H9 (cell line): ENCODE results near the gene PRUNE1. TPM values are rescaled to one million over a fixed set of nuclear protein-coding genes. Genes with fewer than 3 reads are reported as not detected.

ENCODE experiments used
- DNase-seq: peaks from one replicate; pipeline ENCODE4 v3.0.0-alpha.2; 2017
- H2AFZ ChIP-seq: one replicate; pipeline ENCODE4 v1.6.1; 2013; ENCODE audit warnings: mild to moderate bottlenecking, low read length, control low read depth, moderate library complexity
- H2AK5ac ChIP-seq: 2 replicates; pipeline ENCODE4 v1.6.1; 2013; ENCODE audit warnings: low read length, control low read depth, mixed read lengths; ENCODE audit not compliant: insufficient read length
- H2BK120ac ChIP-seq: one replicate; pipeline ENCODE4 v1.6.1; 2013; ENCODE audit warnings: low read depth, mild to moderate bottlenecking, low read length, control low read depth, inconsistent platforms; ENCODE audit not compliant: poor library complexity, severe bottlenecking
- H2BK12ac ChIP-seq: 2 replicates; pipeline ENCODE4 v1.6.1; 2013; ENCODE audit warnings: low read length, control low read depth, mixed read lengths, low read depth; ENCODE audit not compliant: insufficient read length
- H2BK15ac ChIP-seq: 2 replicates; pipeline ENCODE4 v1.6.1; 2013; ENCODE audit warnings: low read depth, low read length, control low read depth
- H2BK20ac ChIP-seq: one replicate; pipeline ENCODE4 v1.6.1; 2013; ENCODE audit warnings: low read depth, mild to moderate bottlenecking, low read length, control low read depth, inconsistent platforms; ENCODE audit not compliant: poor library complexity, severe bottlenecking
- H2BK5ac ChIP-seq: 2 replicates; pipeline ENCODE4 v1.6.1; 2013; ENCODE audit warnings: low read length, control low read depth, mixed read lengths; ENCODE audit not compliant: insufficient read length
- H3K14ac ChIP-seq: 2 replicates; pipeline ENCODE4 v1.6.1; 2013; ENCODE audit warnings: low read length, control low read depth; ENCODE audit not compliant: insufficient read depth
- H3K18ac ChIP-seq: 2 replicates; pipeline ENCODE4 v1.6.1; 2013; ENCODE audit warnings: low read depth, mild to moderate bottlenecking, mixed read lengths, low read length, control low read depth; ENCODE audit not compliant: insufficient read length
- H3K23ac ChIP-seq: 2 replicates; pipeline ENCODE4 v1.6.1; 2013; ENCODE audit warnings: low read length, control low read depth, mixed read lengths, low read depth; ENCODE audit not compliant: insufficient read length
- H3K23me2 ChIP-seq: 2 replicates; pipeline ENCODE4 v1.6.1; 2013; ENCODE audit warnings: low read depth, mild to moderate bottlenecking, mixed read lengths, low read length, control low read depth; ENCODE audit not compliant: insufficient read length, poor library complexity, severe bottlenecking
- H3K27ac ChIP-seq: 2 replicates; pipeline ENCODE4 v1.5.1; 2013; ENCODE audit warnings: low read length, control low read depth, mixed read lengths, low read depth; ENCODE audit not compliant: insufficient read length
- H3K27me3 ChIP-seq: 2 replicates; pipeline ENCODE4 v1.6.1; 2013; ENCODE audit warnings: low read length, control low read depth, inconsistent platforms; ENCODE audit not compliant: insufficient read depth
- H3K4ac ChIP-seq: 2 replicates; pipeline ENCODE4 v1.6.1; 2013; ENCODE audit warnings: low read depth, mild to moderate bottlenecking, control low read depth, inconsistent platforms, low read length, moderate library complexity
- H3K4me1 ChIP-seq: 2 replicates; pipeline ENCODE4 v1.6.1; 2013; ENCODE audit warnings: low read length, control low read depth, inconsistent platforms; ENCODE audit not compliant: insufficient read depth
- H3K4me2 ChIP-seq: 2 replicates; pipeline ENCODE4 v1.6.1; 2013; ENCODE audit warnings: low read length, control low read depth, mixed read lengths; ENCODE audit not compliant: insufficient read length, insufficient read depth
- H3K56ac ChIP-seq: 2 replicates; pipeline ENCODE4 v1.6.1; 2013; ENCODE audit warnings: low read depth, mild to moderate bottlenecking, mixed read lengths, low read length, control low read depth; ENCODE audit not compliant: insufficient read length
- H3K79me1 ChIP-seq: 2 replicates; pipeline ENCODE4 v1.6.1; 2013; ENCODE audit warnings: low read depth, mild to moderate bottlenecking, moderate library complexity, low read length, control low read depth, inconsistent platforms; ENCODE audit not compliant: insufficient read depth, poor library complexity, severe bottlenecking
- H3K79me2 ChIP-seq: 2 replicates; pipeline ENCODE4 v1.6.1; 2013; ENCODE audit warnings: low read length, control low read depth, inconsistent platforms; ENCODE audit not compliant: insufficient read depth
- H3K9ac ChIP-seq: 2 replicates; pipeline ENCODE4 v1.6.1; 2013; ENCODE audit warnings: low read length, control low read depth, mixed read lengths; ENCODE audit not compliant: insufficient read length; ENCODE audit errors: extremely low read depth
- H3K9me3 ChIP-seq: one replicate; pipeline ENCODE4 v1.6.1; 2013; ENCODE audit warnings: low read depth, low read length, inconsistent platforms; ENCODE audit not compliant: control insufficient read depth
- H3T11ph ChIP-seq: one replicate; pipeline ENCODE4 v1.6.1; 2013; ENCODE audit warnings: mild to moderate bottlenecking, low read length, control low read depth, inconsistent platforms
- H4K20me1 ChIP-seq: one replicate; pipeline ENCODE4 v1.6.1; 2013; ENCODE audit not compliant: control insufficient read depth, insufficient read length, insufficient read depth
- H4K5ac ChIP-seq: 2 replicates; pipeline ENCODE4 v1.6.1; 2013; ENCODE audit warnings: low read depth, mild to moderate bottlenecking, mixed read lengths, low read length, control low read depth; ENCODE audit not compliant: insufficient read length
- H4K8ac ChIP-seq: replicated peaks from 2 replicates; pipeline ENCODE4 v1.6.1; 2013; ENCODE audit warnings: low read length, control low read depth, mixed read lengths, low read depth; ENCODE audit not compliant: insufficient read length
- H4K91ac ChIP-seq: 2 replicates; pipeline ENCODE4 v1.6.1; 2013; ENCODE audit warnings: low read depth, mild to moderate bottlenecking, moderate library complexity, mixed read lengths, low read length, control low read depth; ENCODE audit not compliant: insufficient read length
- H3K27ac Mint-ChIP-seq, 3 experiments: 2 replicates in 2 of 3; 3 replicates in 1 of 3; pipeline ENCODE4 v1.8.0; 2020 to 2021; ENCODE audit warnings: mixed read lengths in 3 of 3, mild to moderate bottlenecking in 1 of 3, moderate library complexity in 1 of 3
- H3K27me3 Mint-ChIP-seq: 2 replicates; pipeline ENCODE4 v1.8.0; 2021; ENCODE audit warnings: low read depth, mild to moderate bottlenecking, moderate library complexity, mixed read lengths
- H3K36me3 Mint-ChIP-seq, 3 experiments: 2 replicates in 2 of 3; 3 replicates in 1 of 3; pipeline ENCODE4 v1.8.0; 2020 to 2021; ENCODE audit warnings: low read depth in 3 of 3, mixed read lengths in 3 of 3; ENCODE audit not compliant: insufficient read depth in 1 of 3
- H3K4me1 Mint-ChIP-seq, 2 experiments: 2 replicates each; pipeline ENCODE4 v1.8.0; 2020; ENCODE audit warnings: mixed read lengths in 2 of 2
- H3K4me3 Mint-ChIP-seq, 2 experiments: 2 replicates in 1 of 2; 3 replicates in 1 of 2; pipeline ENCODE4 v1.8.0; 2020 to 2021; ENCODE audit warnings: mild to moderate bottlenecking in 2 of 2, mixed read lengths in 2 of 2, moderate library complexity in 1 of 2
- H3K9me3 Mint-ChIP-seq, 2 experiments: 2 replicates in 1 of 2; 3 replicates in 1 of 2; pipeline ENCODE4 v1.8.0; 2020; ENCODE audit warnings: mild to moderate bottlenecking in 2 of 2, mixed read lengths in 2 of 2, moderate library complexity in 1 of 2
- CTCF ChIP-seq: fragments of 200-600 bp; sonication (generic); conservative IDR thresholded peaks from 3 replicates; pipeline ENCODE4 v1.8.0; 2021; ENCODE audit warnings: antibody characterized with exemption, mild to moderate bottlenecking
- WGBS: extraction: QIAGEN DNeasy Blood & Tissue Kit; methylation state at CpG from one replicate; pipeline ENCODE4 v1.1.7; 2013; ENCODE audit warnings: missing lambda C conversion rate, low lambda C conversion rate, mixed read lengths; ENCODE audit not compliant: insufficient read length; ENCODE audit errors: extremely low coverage; 5-methylcytosine and 5-hydroxymethylcytosine counted together
- total RNA-seq: library from RNA; stranded (reverse); gene quantifications from 2 replicates; pipeline ENCODE4 v1.2.1, GENCODE V29; 2021

The PRUNE1 gene
- total RNA-seq, 1 experiment from 2014 or later, result 22.3 TPM

GRCh38 chr1:151010346-151010726 lies 2.1 kb downstream of the PRUNE1 start:
- peaks cover 13% of the 10 kb centered on the region for H3K23me2 ChIP-seq
- H4K8ac ChIP-seq, result no peak overlapping the region
- H4K5ac ChIP-seq, result no peak overlapping the region
- Mint-ChIP-seq H3K36me3 (no peaks in the 10 kb centered on the region), H3K4me1 (peaks cover 34 to 36% of the 10 kb centered on the region in 2 experiments), H3K9me3 (no peaks in the 10 kb centered on the region; a peak in 2 of 5 replicates), H3K27ac (no peak overlapping the region), H3K27me3 (no peaks in the 10 kb centered on the region; the same call in 1 of the 2 replicates), H3K4me3 (no peak overlapping the region)
- no peak overlapping the region for H2BK12ac ChIP-seq
- no peak overlapping the region for H2AK5ac ChIP-seq
- H2BK15ac ChIP-seq, result no peak overlapping the region
- H3K79me1 ChIP-seq, result no peaks in the 10 kb centered on the region
- no peak overlapping the region for H3K56ac ChIP-seq
- no peak overlapping the region for H3K18ac ChIP-seq
- no peaks in the 10 kb centered on the region for H4K20me1 ChIP-seq
- H3K14ac ChIP-seq, result no peak overlapping the region
- no peak overlapping the region for H2BK20ac ChIP-seq
- H4K91ac ChIP-seq, result no peak overlapping the region
- H3K27me3 ChIP-seq, result no peaks in the 10 kb centered on the region
- no CpG with 5 or more reads among the region's 3 CpGs for WGBS
- no peak for DNase-seq
- no peak overlapping the region for H3K4ac ChIP-seq
- no peak overlapping the region for H3K23ac ChIP-seq
- no peak overlapping the region for H3K9ac ChIP-seq
- H2BK5ac ChIP-seq, result no peak overlapping the region
- H3K79me2 ChIP-seq, result no peaks in the 10 kb centered on the region; the same call in 1 of the 2 replicates
- H3T11ph ChIP-seq, result no peak overlapping the region
- no peak overlapping the region for H2BK120ac ChIP-seq
- H2AFZ ChIP-seq, result no peak overlapping the region
- H3K4me2 ChIP-seq, result no peak overlapping the region
- TF ChIP-seq CTCF, result no peak
- peaks cover 5% of the 10 kb centered on the region; the same call in 1 of the 2 replicates for H3K4me1 ChIP-seq
- no peaks in the 10 kb centered on the region for H3K9me3 ChIP-seq
- no peak overlapping the region for H3K27ac ChIP-seq
